WERI-Rb-1 (cell line): ENCODE measurements around the gene APOBR.
"Not testable (repeated sequence)": the region's sequence is repeated elsewhere in the genome, so short reads cannot be mapped to it uniquely, and the experiment has no call there.

ENCODE experiments used
- DNase-seq: peaks from one replicate; pipeline ENCODE4 v3.0.0-alpha.2; 2020
- H3K27ac ChIP-seq: fragments of 250-450 bp; sonication (Bioruptor Pico); 2 replicates; pipeline ENCODE4 v1.5.1; 2020; ENCODE audit warnings: mild to moderate bottlenecking, moderate library complexity
- H3K27me3 ChIP-seq: fragments of 250-450 bp; sonication (Bioruptor Pico); 2 replicates; pipeline ENCODE4 v1.5.1; 2021; ENCODE audit warnings: mild to moderate bottlenecking, low read depth, moderate library complexity; ENCODE audit not compliant: insufficient read depth, severe bottlenecking
- H3K36me3 ChIP-seq: fragments of 250-450 bp; sonication (Bioruptor Pico); 2 replicates; pipeline ENCODE4 v1.5.1; 2020; ENCODE audit warnings: mild to moderate bottlenecking, moderate library complexity
- H3K4me3 ChIP-seq: 2 replicates; pipeline ENCODE4 v1.5.1; 2011; ENCODE audit warnings: low read depth, mild to moderate bottlenecking, control low read depth, low read length
- H3K9me3 ChIP-seq: fragments of 250-450 bp; sonication (Bioruptor Pico); 2 replicates; pipeline ENCODE4 v1.5.1; 2021; ENCODE audit warnings: mild to moderate bottlenecking, moderate library complexity; ENCODE audit not compliant: severe bottlenecking
- CTCF ChIP-seq: IDR thresholded peaks from 2 replicates; pipeline ENCODE4 v1.5.1; 2011; ENCODE audit warnings: low read depth, mild to moderate bottlenecking, control low read depth, inconsistent platforms, low read length

The APOBR gene

GRCh38 chr16:28478506-28479180, 15.8 kb upstream of the APOBR start:
- Histone ChIP-seq H3K27ac (no peak overlapping the region), H3K4me3 (no peak overlapping the region), H3K9me3 (no peaks in the 10 kb centered on the region), H3K36me3 (peaks cover 22% of the 10 kb centered on the region), H3K27me3 (no peaks in the 10 kb centered on the region)
- no peak for TF ChIP-seq CTCF
- DNase-seq: no peak

GRCh38 chr16:28482026-28482425, 12.4 kb upstream of the APOBR start:
- H3K36me3 ChIP-seq: peaks cover 14% of the 10 kb centered on the region
- DNase-seq: no peak
- no peak for TF ChIP-seq CTCF
- H3K9me3 ChIP-seq: no peaks in the 10 kb centered on the region
- H3K27me3 ChIP-seq: no peaks in the 10 kb centered on the region
- H3K27ac ChIP-seq: no peak overlapping the region
- no peak overlapping the region for H3K4me3 ChIP-seq

- H3K9me3 ChIP-seq, H3K4me3 ChIP-seq, H3K27ac ChIP-seq, H3K36me3 ChIP-seq, DNase-seq, H3K27me3 ChIP-seq: not testable (repeated sequence)
Measured at GRCh38 chr16:28483361-28483760, 11.1 kb upstream of the APOBR start.

- no peak for DNase-seq
- H3K4me3 ChIP-seq: no peak overlapping the region
- no peak for TF ChIP-seq CTCF
- no peaks in the 10 kb centered on the region for H3K27me3 ChIP-seq
- no peaks in the 10 kb centered on the region for H3K9me3 ChIP-seq
- H3K36me3 ChIP-seq: peaks cover 12% of the 10 kb centered on the region
- no peak overlapping the region for H3K27ac ChIP-seq
Measured at GRCh38 chr16:28486266-28486665, 8.2 kb upstream of the APOBR start.

GRCh38 chr16:28491230-28491969, 3.0 kb upstream of the APOBR start:
- Histone ChIP-seq H3K27ac (peak overlapping the region; percentile 96), H3K9me3 (no peaks in the 10 kb centered on the region), H3K27me3 (no peaks in the 10 kb centered on the region), H3K4me3 (peak overlapping the region; percentile 97), H3K36me3 (peaks cover 5% of the 10 kb centered on the region; the same call in 1 of the 2 replicates)
- TF ChIP-seq CTCF: peak; percentile 30; the same call in 1 of the 2 replicates
- peak; percentile 35 for DNase-seq

- no peak for TF ChIP-seq CTCF
- peak; percentile 93 for DNase-seq
- no peaks in the 10 kb centered on the region for H3K27me3 ChIP-seq
- H3K36me3 ChIP-seq: peaks cover 5% of the 10 kb centered on the region; the same call in 1 of the 2 replicates
- H3K4me3 ChIP-seq: peak within 1 kb of the TSS; percentile 97
- peak within 1 kb of the TSS; percentile 96 for H3K27ac ChIP-seq
- H3K9me3 ChIP-seq: no peaks in the 10 kb centered on the region
Measured at GRCh38 chr16:28491970-28492474, 2.4 kb upstream of the APOBR start, which contains the start of gene CLN3. Gene CLN3 (minus strand): TSS chr16:28492074. CDS start chr16:28491759, 315 bp downstream.
